ENCODE measurements around the gene HYDIN.

HYDIN gene

GRCh38 chr16:70784692-70785555 is 445.6 kb downstream of the HYDIN start:
- no peak for DNase-seq

GRCh38 chr16:70782237-70782636 is 448.3 kb downstream of the HYDIN start:
- DNase-seq, result no peak

- no peak for DNase-seq
Measured at GRCh38 chr16:70781800-70782199, 448.7 kb downstream of the HYDIN start.

- no peak for DNase-seq
Measured at GRCh38 chr16:70780546-70780945, 450.0 kb downstream of the HYDIN start.

GRCh38 chr16:70779361-70779760 is 451.2 kb downstream of the HYDIN start:
- no peak for DNase-seq

GRCh38 chr16:70778901-70779309 is 451.6 kb downstream of the HYDIN start:
- DNase-seq, result no peak

GRCh38 chr16:70777973-70778406 is 452.5 kb downstream of the HYDIN start:
- no peak for DNase-seq

- no peak for DNase-seq
Measured at GRCh38 chr16:70777496-70777895, 453.0 kb downstream of the HYDIN start.

- no peak for DNase-seq
Measured at GRCh38 chr16:70775399-70775798, 455.1 kb downstream of the HYDIN start.

GRCh38 chr16:70774261-70774660 is 456.3 kb downstream of the HYDIN start:
- no peak for DNase-seq

GRCh38 chr16:70772493-70772892 is 458.0 kb downstream of the HYDIN start:
- DNase-seq, result no peak

- DNase-seq, result peak; percentile 25
Measured at GRCh38 chr16:70770626-70771552, 459.6 kb downstream of the HYDIN start.

GRCh38 chr16:70770291-70770625 is 460.3 kb downstream of the HYDIN start:
- DNase-seq, result no peak

- DNase-seq, result no peak
Measured at GRCh38 chr16:70769761-70770160, 460.8 kb downstream of the HYDIN start.

GRCh38 chr16:70769131-70769530 is 461.4 kb downstream of the HYDIN start:
- DNase-seq, result no peak

GRCh38 chr16:70768203-70768580 is 462.3 kb downstream of the HYDIN start:
- DNase-seq, result no peak

GRCh38 chr16:70767377-70768202 is 462.9 kb downstream of the HYDIN start:
- DNase-seq, result no peak

GRCh38 chr16:70766658-70767057 is 463.9 kb downstream of the HYDIN start:
- no peak for DNase-seq

GRCh38 chr16:70766176-70766575 is 464.3 kb downstream of the HYDIN start:
- DNase-seq, result no peak

- DNase-seq, result no peak
Measured at GRCh38 chr16:70765491-70765890, 465.0 kb downstream of the HYDIN start.

- no peak for DNase-seq
Measured at GRCh38 chr16:70764632-70765031, 465.9 kb downstream of the HYDIN start.

GRCh38 chr16:70760221-70760620 is 470.3 kb downstream of the HYDIN start:
- no peak for DNase-seq

- no peak for DNase-seq
Measured at GRCh38 chr16:70759666-70760065, 470.9 kb downstream of the HYDIN start.

Data from DMS153 (cell line).